Measurements from ENCODE around the gene RNF180. TPM values are rescaled to one million over a fixed set of nuclear protein-coding genes. Genes with fewer than 3 reads are reported as not detected.

Gene RNF180
- total and polyA plus RNA-seq, 10 of the 15 experiments (the other 5 are each of a cell fraction or from before 2014, with no cell fraction given): 0.16 to 1.2 (median 0.73) TPM

DNA sequence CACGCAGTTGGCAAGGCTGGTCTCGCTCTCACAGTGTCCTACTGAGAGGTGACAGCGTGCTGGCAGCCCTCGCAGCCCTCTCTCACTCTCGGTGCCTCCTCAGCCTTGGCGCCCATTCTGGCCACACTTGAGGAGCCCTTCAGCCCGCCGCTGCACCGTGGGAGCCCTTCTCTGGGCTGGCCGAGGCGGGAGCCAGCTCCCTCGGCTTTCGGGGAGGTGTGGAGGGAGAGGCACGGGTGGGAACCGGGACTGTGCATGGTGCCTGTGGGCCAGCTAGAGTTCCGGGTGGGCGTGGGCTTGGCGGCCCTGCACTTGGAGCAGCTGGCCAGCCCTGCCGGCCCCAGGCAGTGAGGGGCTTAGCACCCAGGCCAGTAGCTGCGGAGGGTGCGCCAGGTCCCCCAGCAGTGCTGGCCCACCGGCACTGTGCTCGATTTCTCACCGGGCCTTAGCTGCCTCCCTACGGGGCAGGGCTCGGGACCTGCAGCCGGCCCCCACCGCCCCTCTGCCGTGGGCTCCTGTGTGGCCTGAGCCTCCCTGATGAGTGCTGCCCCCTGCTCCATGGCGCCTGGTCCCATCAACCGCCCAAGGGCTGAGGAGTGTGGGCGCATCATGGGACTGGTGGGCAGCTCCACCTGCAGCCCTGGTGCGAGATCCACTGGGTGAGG, 15.7 kb upstream of the RNF180 start:
- DNase-seq (ENCODE audit: low read depth, low spot score): no peak
- H3K4me2 ChIP-seq (ENCODE audit: control insufficient read depth, insufficient read depth): no peak overlapping the region
- in situ Hi-C loops (cut with MboI): loop anchor here (5.0 kb wide), 2 partner anchors 57 to 462 kb away; no protein-coding TSS in a partner anchor
- SMC1A ChIA-PET (ENCODE audit: uncharacterized antibody, unreplicated experiment): interaction anchor here (1.0 to 9.6 kb wide), 9 partner anchors 11 to 460 kb away, joined by 3 to 121 read pairs (median 10); no protein-coding TSS in a partner anchor
- 59% methylated on average over 30 of the region's 33 CpGs for WGBS (ENCODE audit: insufficient coverage, insufficient replicate concordance, low lambda C conversion rate, missing lambda C conversion rate)
- CTCF ChIA-PET: interaction anchor here (0.5 to 9.1 kb wide), 10 partner anchors 10 to 461 kb away, joined by 3 to 154 read pairs (median 16); partner anchors contain the start of gene RNF180
- no peaks in the 10 kb centered on the region for H3K9me3 ChIP-seq (replicated peaks; ENCODE audit: control insufficient read depth, insufficient read depth, low read length)
- no peak overlapping the region for H3K4me3 ChIP-seq
- RAD21 ChIA-PET (ENCODE audit: unreplicated experiment): interaction anchor here (1.0 to 7.9 kb wide), 6 partner anchors 9 to 461 kb away, joined by 4 to 107 read pairs (median 26); no protein-coding TSS in a partner anchor
- no peak for TF ChIP-seq MEF2B (IDR thresholded peaks at IDR 0.05; ENCODE audit: partially characterized antibody, poor library complexity, severe bottlenecking)
- no peak for TF ChIP-seq NRF1 (conservative IDR thresholded peaks at IDR 0.05; ENCODE audit: low read depth, low read length)
- TF ChIP-seq TCF3 (IDR thresholded peaks at IDR 0.05; ENCODE audit: borderline replicate concordance, insufficient read depth, low read depth, low read length): no peak
- TF ChIP-seq, protein P1, sequence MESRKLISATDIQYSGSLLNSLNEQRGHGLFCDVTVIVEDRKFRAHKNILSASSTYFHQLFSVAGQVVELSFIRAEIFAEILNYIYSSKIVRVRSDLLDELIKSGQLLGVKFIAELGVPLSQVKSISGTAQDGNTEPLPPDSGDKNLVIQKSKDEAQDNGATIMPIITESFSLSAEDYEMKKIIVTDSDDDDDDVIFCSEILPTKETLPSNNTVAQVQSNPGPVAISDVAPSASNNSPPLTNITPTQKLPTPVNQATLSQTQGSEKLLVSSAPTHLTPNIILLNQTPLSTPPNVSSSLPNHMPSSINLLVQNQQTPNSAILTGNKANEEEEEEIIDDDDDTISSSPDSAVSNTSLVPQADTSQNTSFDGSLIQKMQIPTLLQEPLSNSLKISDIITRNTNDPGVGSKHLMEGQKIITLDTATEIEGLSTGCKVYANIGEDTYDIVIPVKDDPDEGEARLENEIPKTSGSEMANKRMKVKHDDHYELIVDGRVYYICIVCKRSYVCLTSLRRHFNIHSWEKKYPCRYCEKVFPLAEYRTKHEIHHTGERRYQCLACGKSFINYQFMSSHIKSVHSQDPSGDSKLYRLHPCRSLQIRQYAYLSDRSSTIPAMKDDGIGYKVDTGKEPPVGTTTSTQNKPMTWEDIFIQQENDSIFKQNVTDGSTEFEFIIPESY (IDR thresholded peaks at IDR 0.05): no peak
- TF ChIP-seq CHD2 (IDR thresholded peaks at IDR 0.05; ENCODE audit: borderline replicate concordance, low read depth, low read length): no peak
- no peak for TF ChIP-seq CREB1 (IDR thresholded peaks at IDR 0.05; ENCODE audit: low read depth)
- no peak for TF ChIP-seq SMARCA5 (IDR thresholded peaks at IDR 0.05)
- TF ChIP-seq, protein P2, sequence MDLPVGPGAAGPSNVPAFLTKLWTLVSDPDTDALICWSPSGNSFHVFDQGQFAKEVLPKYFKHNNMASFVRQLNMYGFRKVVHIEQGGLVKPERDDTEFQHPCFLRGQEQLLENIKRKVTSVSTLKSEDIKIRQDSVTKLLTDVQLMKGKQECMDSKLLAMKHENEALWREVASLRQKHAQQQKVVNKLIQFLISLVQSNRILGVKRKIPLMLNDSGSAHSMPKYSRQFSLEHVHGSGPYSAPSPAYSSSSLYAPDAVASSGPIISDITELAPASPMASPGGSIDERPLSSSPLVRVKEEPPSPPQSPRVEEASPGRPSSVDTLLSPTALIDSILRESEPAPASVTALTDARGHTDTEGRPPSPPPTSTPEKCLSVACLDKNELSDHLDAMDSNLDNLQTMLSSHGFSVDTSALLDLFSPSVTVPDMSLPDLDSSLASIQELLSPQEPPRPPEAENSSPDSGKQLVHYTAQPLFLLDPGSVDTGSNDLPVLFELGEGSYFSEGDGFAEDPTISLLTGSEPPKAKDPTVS (IDR thresholded peaks at IDR 0.05; ENCODE audit: low read depth, low read length): no peak
- TF ChIP-seq NR2C2 (IDR thresholded peaks at IDR 0.05; ENCODE audit: borderline replicate concordance, control insufficient read depth, insufficient read length, low read depth): no peak
- TF ChIP-seq, protein P3, sequence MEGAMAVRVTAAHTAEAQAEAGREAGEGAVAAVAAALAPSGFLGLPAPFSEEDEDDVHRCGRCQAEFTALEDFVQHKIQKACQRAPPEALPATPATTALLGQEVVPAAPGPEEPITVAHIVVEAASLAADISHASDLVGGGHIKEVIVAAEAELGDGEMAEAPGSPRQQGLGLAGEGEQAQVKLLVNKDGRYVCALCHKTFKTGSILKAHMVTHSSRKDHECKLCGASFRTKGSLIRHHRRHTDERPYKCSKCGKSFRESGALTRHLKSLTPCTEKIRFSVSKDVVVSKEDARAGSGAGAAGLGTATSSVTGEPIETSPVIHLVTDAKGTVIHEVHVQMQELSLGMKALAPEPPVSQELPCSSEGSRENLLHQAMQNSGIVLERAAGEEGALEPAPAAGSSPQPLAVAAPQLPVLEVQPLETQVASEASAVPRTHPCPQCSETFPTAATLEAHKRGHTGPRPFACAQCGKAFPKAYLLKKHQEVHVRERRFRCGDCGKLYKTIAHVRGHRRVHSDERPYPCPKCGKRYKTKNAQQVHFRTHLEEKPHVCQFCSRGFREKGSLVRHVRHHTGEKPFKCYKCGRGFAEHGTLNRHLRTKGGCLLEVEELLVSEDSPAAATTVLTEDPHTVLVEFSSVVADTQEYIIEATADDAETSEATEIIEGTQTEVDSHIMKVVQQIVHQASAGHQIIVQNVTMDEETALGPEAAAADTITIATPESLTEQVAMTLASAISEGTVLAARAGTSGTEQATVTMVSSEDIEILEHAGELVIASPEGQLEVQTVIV (IDR thresholded peaks at IDR 0.05; ENCODE audit: borderline replicate concordance, partially characterized antibody): no peak
- no peak for TF ChIP-seq PAX5 (IDR thresholded peaks at IDR 0.05; ENCODE audit: borderline replicate concordance, low read depth, low read length)
- TF ChIP-seq HDGF (IDR thresholded peaks at IDR 0.05): no peak
- TF ChIP-seq KLF5 (IDR thresholded peaks at IDR 0.05; ENCODE audit: partially characterized antibody): no peak
- TF ChIP-seq RAD21 (IDR thresholded peaks at IDR 0.05; ENCODE audit: insufficient read depth, low read depth, low read length): no peak
- no peak for TF ChIP-seq PML (IDR thresholded peaks at IDR 0.05; ENCODE audit: low read length)
- no peak for TF ChIP-seq NR2F1 (conservative IDR thresholded peaks at IDR 0.05)
- no peak overlapping the region for H2AFZ ChIP-seq (ENCODE audit: control insufficient read depth, low read depth, low read length)
- no peaks in the 10 kb centered on the region for H3K36me3 ChIP-seq (ENCODE audit: control insufficient read depth in 2 of 2, insufficient read depth in 2 of 2, low read length in 1 of 2)
- H3K9ac ChIP-seq (ENCODE audit: control insufficient read depth, insufficient read depth, low read length): no peak overlapping the region
- no peak for FAIRE-seq
- intact Hi-C loops (cut with micrococcal nuclease; ENCODE audit: unreplicated experiment): loop anchor here (10.0 kb wide), 2 partner anchors 235 to 635 kb away; no protein-coding TSS in a partner anchor
- no peak overlapping the region for H3K27ac ChIP-seq (ENCODE audit: control insufficient read depth, insufficient read depth)
- no peaks in the 10 kb centered on the region for H3K27me3 ChIP-seq (replicated peaks in 1 of 2; ENCODE audit: control insufficient read depth in 2 of 2, insufficient read depth in 2 of 2, low read length in 1 of 2)
- H3K4me1 ChIP-seq (ENCODE audit: control insufficient read depth, insufficient read depth, low read length): no peaks in the 10 kb centered on the region
- H4K20me1 ChIP-seq (ENCODE audit: control insufficient read depth, insufficient read depth): no peaks in the 10 kb centered on the region
- ATAC-seq: no peak; the same call in 2 of the 3 replicates
- no peaks in the 10 kb centered on the region for H3K79me2 ChIP-seq (ENCODE audit: control insufficient read depth, insufficient read depth, low read length)
- POLR2A ChIA-PET: no interaction called here
- BruUV-seq (replicated peaks): no TSS peak
